Esophagus muscularis mucosa (tissue), 4 donors: ENCODE measurements around the gene IGFALS. TPM values are rescaled to one million over a fixed set of nuclear protein-coding genes. Genes with fewer than 3 reads are reported as not detected.

Experiments
- DNase-seq: peaks from one replicate; pipeline ENCODE4 v3.0.0-alpha.2; 2017; ENCODE audit errors: extremely low spot score
- H3K27ac ChIP-seq, 4 donors: fragments of 200-600 bp; sonication (generic); replicated peaks in 1 of 4; 1 replicate in 3 of 4; 2 replicates in 1 of 4; pipeline ENCODE4 v1.5.1; 2016 to 2019; ENCODE audit warnings: mild to moderate bottlenecking in 1 of 4
- H3K27me3 ChIP-seq, 4 donors: fragments of 200-600 bp; sonication (generic); one replicate each; pipeline versions ENCODE4 v1.5.1 to v1.6.0; 2016 to 2019
- H3K36me3 ChIP-seq, 4 donors: fragments of 200-600 bp; sonication (generic); one replicate each; pipeline ENCODE4 v1.5.1; 2016 to 2019
- H3K4me1 ChIP-seq, 4 donors: fragments of 200-600 bp; sonication (generic); one replicate each; pipeline ENCODE4 v1.5.1; 2016 to 2019
- H3K4me3 ChIP-seq, 4 donors: fragments of 200-600 bp; sonication (generic); 1 replicate in 2 of 4; 2 replicates in 2 of 4; pipeline ENCODE4 v1.5.1; 2016 to 2019; ENCODE audit warnings: mild to moderate bottlenecking in 4 of 4, moderate library complexity in 1 of 4
- H3K9me3 ChIP-seq, 4 donors: fragments of 200-600 bp; sonication (generic); 1 replicate in 3 of 4; 2 replicates in 1 of 4; pipeline ENCODE4 v1.5.1; 2016 to 2019
- EP300 ChIP-seq: sonication (generic); formaldehyde crosslinking; IDR thresholded peaks from one replicate; pipeline ENCODE4 v1.6.1; 2017; ENCODE audit warnings: antibody characterized with exemption
- POLR2A ChIP-seq: fragments of 450-650 bp; IDR thresholded peaks from one replicate; pipeline ENCODE4 v1.6.1; 2017; ENCODE audit warnings: antibody characterized with exemption, moderate library complexity, mild to moderate bottlenecking, low read depth
- POLR2AphosphoS5 ChIP-seq, 2 donors: sonication (generic); formaldehyde crosslinking; IDR thresholded peaks; one replicate each; pipeline ENCODE4 v1.6.1; 2017; ENCODE audit warnings: antibody characterized with exemption in 2 of 2
- WGBS: methylation state at CpG from one replicate; pipeline ENCODE4 v1.1.5; 2018; 5-methylcytosine and 5-hydroxymethylcytosine counted together
- intact Hi-C: fragments of 100-400 bp; cut with DNase I; formaldehyde crosslinking; loops from one replicate; pipeline ENCODE4 v1.15.1; 2023
- total RNA-seq, 4 donors: library from RNA; depleted of rRNA; stranded (reverse); fragments of >200 nt; gene quantifications; one replicate each; pipeline versions ENCODE4 v1.1.0 to v1.2.1, GENCODE V29; 2016
- TF ChIP-seq, protein P1 (sequence below), 3 experiments: fragments of 200-600 bp in 2 of 3; fragments of 450-650 bp in 1 of 3; sonication (generic) in 2 of 3; IDR thresholded peaks; one replicate each; pipeline ENCODE4 v1.5.1; 2017 to 2019; ENCODE audit warnings: antibody characterized with exemption in 3 of 3, mild to moderate bottlenecking in 2 of 3, moderate library complexity in 1 of 3

Gene IGFALS
- total RNA-seq, 4 donors from 2014 or later = 0.45 to 0.75 TPM; not detected in 2

DNA sequence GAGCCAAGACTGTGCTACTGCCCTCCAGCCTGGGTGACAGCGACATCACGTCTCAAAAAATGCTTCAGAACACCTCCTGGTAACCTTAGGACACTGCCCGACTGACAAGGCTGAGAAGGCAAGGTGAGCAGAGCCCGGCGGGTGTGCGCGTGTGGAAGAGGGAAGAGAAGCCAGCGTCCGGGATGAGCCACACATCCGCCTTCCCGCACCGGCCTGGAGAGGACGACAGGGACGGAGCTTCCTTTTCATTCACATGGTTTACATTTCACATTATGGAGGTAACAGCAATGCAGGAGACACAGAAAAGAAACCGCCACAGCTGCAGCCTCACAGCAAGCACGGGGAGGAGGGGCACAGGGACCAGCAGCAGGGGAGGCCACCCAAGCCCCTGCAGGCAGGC lies 16.6 kb upstream of the IGFALS start:
- H3K27me3 ChIP-seq = no peaks in the 10 kb centered on the region
- no peak overlapping the region for H3K4me3 ChIP-seq
- no peak for TF ChIP-seq POLR2AphosphoS5 (IDR thresholded peaks at IDR 0.05)
- TF ChIP-seq, protein P1, sequence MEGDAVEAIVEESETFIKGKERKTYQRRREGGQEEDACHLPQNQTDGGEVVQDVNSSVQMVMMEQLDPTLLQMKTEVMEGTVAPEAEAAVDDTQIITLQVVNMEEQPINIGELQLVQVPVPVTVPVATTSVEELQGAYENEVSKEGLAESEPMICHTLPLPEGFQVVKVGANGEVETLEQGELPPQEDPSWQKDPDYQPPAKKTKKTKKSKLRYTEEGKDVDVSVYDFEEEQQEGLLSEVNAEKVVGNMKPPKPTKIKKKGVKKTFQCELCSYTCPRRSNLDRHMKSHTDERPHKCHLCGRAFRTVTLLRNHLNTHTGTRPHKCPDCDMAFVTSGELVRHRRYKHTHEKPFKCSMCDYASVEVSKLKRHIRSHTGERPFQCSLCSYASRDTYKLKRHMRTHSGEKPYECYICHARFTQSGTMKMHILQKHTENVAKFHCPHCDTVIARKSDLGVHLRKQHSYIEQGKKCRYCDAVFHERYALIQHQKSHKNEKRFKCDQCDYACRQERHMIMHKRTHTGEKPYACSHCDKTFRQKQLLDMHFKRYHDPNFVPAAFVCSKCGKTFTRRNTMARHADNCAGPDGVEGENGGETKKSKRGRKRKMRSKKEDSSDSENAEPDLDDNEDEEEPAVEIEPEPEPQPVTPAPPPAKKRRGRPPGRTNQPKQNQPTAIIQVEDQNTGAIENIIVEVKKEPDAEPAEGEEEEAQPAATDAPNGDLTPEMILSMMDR (IDR thresholded peaks at IDR 0.05) = no peak
- TF ChIP-seq EP300 = no peak
- TF ChIP-seq POLR2A = no peak
- peaks cover 33 to 85% (median 66%) of the 10 kb centered on the region in 4 donors for H3K36me3 ChIP-seq
- no peak for DNase-seq
- intact Hi-C loops = no loop called here
- no peaks in the 10 kb centered on the region for H3K9me3 ChIP-seq
- H3K4me1 ChIP-seq = peaks cover 0 to 11% (median 10%) of the 10 kb centered on the region in 4 donors
- H3K27ac ChIP-seq = no peak overlapping the region
- WGBS = 92% methylated on average over 16 of the region's 16 CpGs

DNA sequence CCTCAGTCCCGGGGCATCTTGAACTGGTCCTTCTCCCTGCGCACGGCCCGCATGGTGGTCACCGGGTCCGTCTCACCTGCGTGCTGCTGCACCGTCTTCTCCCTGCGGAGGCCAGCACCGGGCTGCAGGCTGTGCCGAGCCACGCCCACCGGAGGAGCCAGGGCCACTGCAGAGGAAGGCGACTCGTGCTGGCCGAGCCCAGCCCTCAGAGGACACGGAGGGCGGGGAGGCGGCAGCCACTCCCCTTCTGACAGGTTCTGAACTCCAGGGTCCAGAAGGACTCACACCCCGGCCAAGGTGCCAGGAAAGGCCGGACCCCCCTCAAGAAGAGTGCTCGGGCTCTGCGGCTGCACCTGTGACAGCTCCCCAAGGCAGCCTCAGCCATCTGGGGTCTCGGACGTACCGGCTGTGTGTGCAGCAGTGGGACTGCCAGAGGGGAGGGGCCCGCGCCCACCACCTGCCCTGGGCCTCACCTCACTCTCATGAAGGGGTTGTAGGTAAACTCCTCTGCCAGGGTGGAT lies 15.8 kb upstream of the IGFALS start:
- no peak for DNase-seq
- peaks cover 33 to 82% (median 62%) of the 10 kb centered on the region in 4 donors for H3K36me3 ChIP-seq
- H3K4me3 ChIP-seq = no peak overlapping the region
- TF ChIP-seq POLR2A (no peak), EP300 (no peak), POLR2AphosphoS5 (IDR thresholded peaks at IDR 0.05) (no peak)
- TF ChIP-seq, protein P1 (IDR thresholded peaks at IDR 0.05) = no peak
- H3K27me3 ChIP-seq = no peaks in the 10 kb centered on the region
- intact Hi-C loops = no loop called here
- no peaks in the 10 kb centered on the region for H3K9me3 ChIP-seq
- 85% methylated on average over 12 of the region's 28 CpGs for WGBS
- H3K27ac ChIP-seq = no peak overlapping the region
- peaks cover 0 to 11% (median 10%) of the 10 kb centered on the region in 4 donors for H3K4me1 ChIP-seq

DNA sequence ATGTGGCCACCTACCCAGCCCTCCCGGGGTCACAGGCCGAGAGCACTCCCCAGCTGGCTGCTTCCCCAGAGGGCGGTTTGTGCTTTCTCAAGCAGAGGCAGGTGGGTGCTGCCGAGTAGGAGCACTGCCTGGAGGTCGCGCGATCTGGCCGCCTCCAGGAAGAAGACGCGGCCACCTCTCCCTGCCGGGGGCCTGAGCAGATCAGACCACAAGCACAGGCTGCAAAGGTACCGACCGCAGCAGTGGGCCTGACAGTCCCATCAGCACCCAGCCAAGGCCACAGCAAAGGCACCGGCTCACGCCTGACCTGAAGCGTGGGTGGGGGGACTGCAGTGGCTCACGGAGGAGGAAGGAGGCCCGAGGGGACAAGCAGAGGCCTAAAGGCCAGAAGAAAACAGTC lies 15.2 kb upstream of the IGFALS start:
- H3K36me3 ChIP-seq = peaks cover 33 to 75% (median 58%) of the 10 kb centered on the region in 4 donors
- no peak for DNase-seq

DNA sequence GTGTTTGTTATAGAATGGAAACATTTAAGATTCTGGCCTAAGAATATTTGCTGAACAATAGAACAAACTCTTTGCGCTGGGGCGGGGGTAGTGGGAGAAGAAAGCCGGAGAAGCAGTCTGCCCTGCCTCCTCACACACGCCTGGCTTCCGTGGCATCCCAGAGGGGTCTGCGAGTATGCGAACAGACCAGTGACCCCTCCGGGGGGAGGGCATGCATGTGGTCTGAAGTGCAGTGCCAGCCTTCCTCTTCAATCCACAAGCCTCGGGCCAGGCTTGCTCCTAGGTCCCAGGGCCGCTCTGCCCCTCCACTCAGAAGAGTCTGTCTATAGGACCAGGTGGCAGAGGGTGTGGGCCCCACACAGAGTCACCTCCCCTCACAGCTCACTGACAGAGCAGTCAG lies 14.1 kb upstream of the IGFALS start:
- intact Hi-C loops = no loop called here

More for the DNA sequence above, 15.2 kb upstream of the IGFALS start:
- no peaks in the 10 kb centered on the region for H3K9me3 ChIP-seq
- no peak overlapping the region for H3K4me3 ChIP-seq
- intact Hi-C loops = no loop called here
- peaks cover 0 to 11% (median 10%) of the 10 kb centered on the region in 4 donors for H3K4me1 ChIP-seq
- TF ChIP-seq, protein P1 (IDR thresholded peaks at IDR 0.05) = no peak
- TF ChIP-seq POLR2A = no peak
- TF ChIP-seq POLR2AphosphoS5 (IDR thresholded peaks at IDR 0.05) = no peak
- TF ChIP-seq EP300 = no peak
- H3K27ac ChIP-seq = no peak overlapping the region
- 82% methylated on average over 8 of the region's 18 CpGs for WGBS
- H3K27me3 ChIP-seq = no peaks in the 10 kb centered on the region

More for the DNA sequence above, 14.1 kb upstream of the IGFALS start:
- 85% methylated on average over 10 of the region's 10 CpGs for WGBS
- H3K9me3 ChIP-seq = no peaks in the 10 kb centered on the region
- peaks cover 0 to 5% (median 3%) of the 10 kb centered on the region in 4 donors for H3K4me1 ChIP-seq
- peaks cover 33 to 67% (median 56%) of the 10 kb centered on the region in 4 donors for H3K36me3 ChIP-seq
- TF ChIP-seq POLR2AphosphoS5 (IDR thresholded peaks at IDR 0.05) (no peak), POLR2A (no peak), EP300 (no peak)
- TF ChIP-seq, protein P1 (IDR thresholded peaks at IDR 0.05) = no peak
- H3K27me3 ChIP-seq = no peaks in the 10 kb centered on the region
- no peak overlapping the region for H3K4me3 ChIP-seq
- no peak for DNase-seq
- no peak overlapping the region for H3K27ac ChIP-seq
